IPS DF 4.7 (cell line): ENCODE data around the gene TMEM50A.
"Not testable (repeated sequence)": the region's sequence is repeated elsewhere in the genome, so short reads cannot be mapped to it uniquely, and the experiment has no call there.

ENCODE experiments used
- DNase-seq: peaks from one replicate; pipeline ENCODE4 v3.0.0-alpha.2; 2013; ENCODE audit warnings: low spot score; ENCODE audit errors: extremely low read depth

The TMEM50A gene

GRCh38 chr1:25338188-25338981 is at the start of gene TMEM50A:
Gene TMEM50A (plus strand): TSS chr1:25338334. CDS start chr1:25340487, 2,153 bp downstream.
- DNase-seq, result no peak

- DNase-seq, result not testable (repeated sequence)
Measured at GRCh38 chr1:25288573-25289101, 49.5 kb upstream of the TMEM50A start.

GRCh38 chr1:25290043-25290442 is 48.1 kb upstream of the TMEM50A start:
- DNase-seq, result not testable (repeated sequence)

GRCh38 chr1:25293426-25293825 is 44.7 kb upstream of the TMEM50A start:
- DNase-seq, result not testable (repeated sequence)

GRCh38 chr1:25294889-25295826 is 43.0 kb upstream of the TMEM50A start:
- DNase-seq, result not testable (repeated sequence)

GRCh38 chr1:25296501-25296900 is 41.6 kb upstream of the TMEM50A start:
- DNase-seq, result not testable (repeated sequence)

GRCh38 chr1:25300729-25301128 is 37.4 kb upstream of the TMEM50A start:
- not testable (repeated sequence) for DNase-seq

GRCh38 chr1:25302330-25302729 is 35.8 kb upstream of the TMEM50A start:
- not testable (repeated sequence) for DNase-seq

GRCh38 chr1:25304936-25305335 is 33.2 kb upstream of the TMEM50A start:
- DNase-seq, result not testable (repeated sequence)

- DNase-seq, result not testable (repeated sequence)
Measured at GRCh38 chr1:25308168-25308567, 30.0 kb upstream of the TMEM50A start.

- not testable (repeated sequence) for DNase-seq
Measured at GRCh38 chr1:25309085-25309484, 29.0 kb upstream of the TMEM50A start.

GRCh38 chr1:25309486-25309885 is 28.6 kb upstream of the TMEM50A start:
- not testable (repeated sequence) for DNase-seq

- not testable (repeated sequence) for DNase-seq
Measured at GRCh38 chr1:25312806-25313470, 25.2 kb upstream of the TMEM50A start.

- DNase-seq, result not testable (repeated sequence)
Measured at GRCh38 chr1:25320314-25320938, 17.7 kb upstream of the TMEM50A start.

GRCh38 chr1:25322127-25322526 is 16.0 kb upstream of the TMEM50A start:
- DNase-seq, result not testable (repeated sequence)

- not testable (repeated sequence) for DNase-seq
Measured at GRCh38 chr1:25324407-25324806, 13.7 kb upstream of the TMEM50A start.

- not testable (repeated sequence) for DNase-seq
Measured at GRCh38 chr1:25327864-25328790, 10.0 kb upstream of the TMEM50A start.

GRCh38 chr1:25328791-25329185 is 9.3 kb upstream of the TMEM50A start:
- DNase-seq, result not testable (repeated sequence)

GRCh38 chr1:25329336-25329735 is 8.8 kb upstream of the TMEM50A start:
- not testable (repeated sequence) for DNase-seq
